Skin of body (tissue), 2 donors: ENCODE measurements around the gene IL23R. TPM values are rescaled to one million over a fixed set of nuclear protein-coding genes. Genes with fewer than 3 reads are reported as not detected.

Source experiments
- DNase-seq: peaks from one replicate; lab custom pipeline; 2025; lab: John Stamatoyannopoulos, UW
- total RNA-seq: library from RNA; depleted of rRNA; stranded (reverse); fragments of >200 nt; gene quantifications from one replicate; pipeline ENCODE4 v1.2.3, GENCODE V29; 2014

Gene IL23R
- total RNA-seq, 1 donor from 2014 or later: not detected

DNA sequence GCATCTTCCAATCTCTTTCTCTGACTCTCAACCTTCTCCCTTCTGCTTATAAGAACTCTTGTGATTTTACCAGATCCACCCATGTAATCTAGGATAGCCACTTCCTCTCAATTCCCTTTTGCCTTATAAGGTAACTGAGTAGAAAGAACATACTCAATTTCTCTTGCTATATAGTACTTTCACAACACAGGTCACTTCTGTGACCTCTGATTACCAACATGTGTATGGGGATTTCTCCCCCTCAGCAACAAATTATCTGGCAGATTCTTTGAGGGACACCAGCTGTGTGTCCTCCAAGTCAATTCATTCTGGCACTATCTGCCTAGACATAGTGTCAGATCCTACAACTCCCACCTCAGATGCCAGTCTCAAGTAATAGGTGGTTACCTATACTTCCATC, 62.5 kb downstream of the IL23R start:
- DNase-seq: no peak

DNA sequence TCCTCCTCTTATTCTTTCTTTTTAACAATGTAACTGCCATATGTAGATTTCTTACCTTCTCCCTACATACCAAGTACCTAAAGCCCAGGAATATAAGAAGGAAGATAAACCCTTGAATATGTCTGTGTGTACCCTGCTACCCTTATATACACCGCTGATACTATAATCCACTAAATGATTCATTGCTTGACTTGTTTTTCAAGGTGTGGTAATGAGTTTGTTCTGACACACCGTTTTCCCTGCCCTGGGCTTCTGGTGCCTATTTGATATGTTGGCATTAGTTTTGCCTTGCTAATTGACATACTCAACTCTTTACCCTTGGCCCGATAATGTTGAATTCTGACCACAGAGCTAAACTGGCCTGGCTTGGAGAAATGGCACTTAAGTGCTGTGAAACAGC, 64.3 kb downstream of the IL23R start:
- DNase-seq: no peak

- DNase-seq: no peak
Observed at GRCh38 chr1:67236277-67236676, 70.0 kb downstream of the IL23R start.

DNA sequence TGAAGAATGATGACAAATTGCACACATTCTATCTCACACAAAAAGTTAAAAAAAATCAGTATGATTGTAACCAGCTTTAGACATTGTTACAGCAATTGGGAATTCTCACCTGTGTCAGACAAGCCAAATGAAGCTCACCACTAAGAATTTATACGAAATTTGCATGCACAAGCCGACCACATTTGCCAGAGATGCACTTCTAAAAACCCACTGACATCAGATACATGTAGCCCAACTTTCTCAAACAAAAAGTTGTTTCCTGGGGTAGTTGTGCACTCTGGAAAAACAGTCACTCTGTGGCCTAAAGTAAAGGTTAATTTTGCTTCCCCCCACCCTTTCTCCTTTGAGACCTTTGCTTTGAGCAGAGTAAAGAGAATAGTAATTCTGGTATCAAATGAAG, 73.5 kb downstream of the IL23R start:
- DNase-seq: no peak

DNA sequence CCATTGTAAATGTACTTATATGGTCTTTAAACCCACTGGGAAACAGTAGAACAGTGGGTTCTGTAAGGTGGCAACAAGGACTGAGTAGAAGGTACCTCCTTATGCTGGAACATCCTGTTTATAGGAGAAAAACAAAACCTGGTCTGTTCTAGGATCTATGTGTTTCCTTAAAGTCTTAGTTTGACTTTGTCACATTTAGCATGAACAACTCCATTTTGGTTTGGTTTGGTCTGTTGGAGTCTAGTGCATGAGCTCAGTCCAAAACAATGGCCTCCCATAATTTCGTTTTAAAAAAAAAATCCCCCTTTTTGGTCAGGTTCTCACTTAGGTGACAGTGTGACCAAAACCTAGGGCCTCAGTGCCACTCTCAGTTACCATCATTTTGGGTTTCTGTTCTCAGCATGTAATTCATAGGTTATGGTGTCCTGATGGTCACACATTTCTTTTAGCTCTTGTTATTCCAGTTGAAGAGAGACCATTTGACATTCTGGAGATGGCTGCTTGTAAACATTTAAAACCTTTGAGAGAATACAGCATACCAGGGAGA, 75.0 kb downstream of the IL23R start:
- no peak for DNase-seq

- DNase-seq: no peak
Observed at GRCh38 chr1:67242016-67242415, 75.8 kb downstream of the IL23R start.

DNA sequence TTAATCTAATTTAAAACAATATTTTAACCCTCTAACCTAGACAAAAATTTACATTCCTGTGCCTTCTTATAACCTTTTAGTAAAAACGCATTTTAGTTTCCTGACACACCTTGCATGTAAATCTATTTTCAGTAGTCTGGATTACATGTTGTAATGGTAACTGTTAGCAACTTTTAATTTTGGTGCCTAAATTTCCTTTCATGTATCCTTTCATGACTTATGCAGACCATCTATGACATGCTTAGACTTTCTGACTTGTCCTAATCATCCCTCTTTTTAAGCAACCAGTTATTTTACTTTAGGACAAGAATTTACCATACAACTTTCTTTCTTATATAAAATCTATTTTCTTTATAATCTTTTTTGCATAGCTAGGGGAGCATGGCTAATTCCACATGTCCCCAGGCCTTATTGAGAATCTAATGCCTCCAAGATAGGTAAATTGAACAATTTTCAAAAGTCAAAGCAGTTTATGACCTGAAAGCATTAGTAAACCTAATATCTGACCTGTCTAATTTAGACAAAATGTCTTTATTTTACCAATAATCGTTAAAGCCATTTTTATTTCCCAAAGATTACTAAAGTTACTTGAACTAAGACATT, 83.9 kb downstream of the IL23R start:
- DNase-seq: no peak

GRCh38 chr1:67256291-67257172, 90.3 kb downstream of the IL23R start:
- DNase-seq: no peak

DNA sequence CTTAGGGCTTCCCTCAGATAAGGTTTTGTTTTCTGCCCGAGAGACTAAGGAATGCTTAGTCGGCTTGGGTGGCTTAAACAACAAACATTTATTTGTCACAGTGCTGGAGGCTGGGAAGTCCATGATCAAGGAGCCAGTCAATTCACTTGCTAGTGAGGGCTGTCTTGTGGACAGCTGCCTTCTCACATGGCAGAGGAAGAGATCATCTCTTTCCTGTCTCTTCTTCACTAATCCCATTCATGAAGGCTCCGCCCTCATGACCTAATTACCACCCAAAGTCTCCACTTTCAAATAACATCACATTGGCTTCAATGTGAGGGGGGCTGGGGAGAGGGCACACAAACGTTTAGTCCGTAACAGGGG, 90.9 kb downstream of the IL23R start:
- no peak for DNase-seq

DNA sequence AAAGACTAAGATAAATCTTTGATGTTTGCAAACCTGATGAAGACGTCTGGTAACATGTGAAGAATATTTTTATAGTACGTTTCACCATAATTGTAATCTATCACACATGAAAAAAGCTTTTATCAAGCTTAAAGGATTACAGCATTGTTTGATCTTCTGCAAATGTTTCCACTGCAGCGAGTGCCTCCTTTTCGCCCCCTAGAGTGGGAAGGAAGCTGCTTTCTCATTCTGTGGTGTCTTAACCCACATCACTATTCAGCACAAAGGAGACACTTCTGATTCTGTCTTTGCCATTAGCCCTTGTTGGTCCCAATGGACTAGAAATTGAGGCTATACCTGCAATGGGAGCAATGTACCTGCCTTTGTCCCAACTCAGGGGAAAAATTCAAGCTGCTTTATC, 95.4 kb downstream of the IL23R start:
- no peak for DNase-seq

DNA sequence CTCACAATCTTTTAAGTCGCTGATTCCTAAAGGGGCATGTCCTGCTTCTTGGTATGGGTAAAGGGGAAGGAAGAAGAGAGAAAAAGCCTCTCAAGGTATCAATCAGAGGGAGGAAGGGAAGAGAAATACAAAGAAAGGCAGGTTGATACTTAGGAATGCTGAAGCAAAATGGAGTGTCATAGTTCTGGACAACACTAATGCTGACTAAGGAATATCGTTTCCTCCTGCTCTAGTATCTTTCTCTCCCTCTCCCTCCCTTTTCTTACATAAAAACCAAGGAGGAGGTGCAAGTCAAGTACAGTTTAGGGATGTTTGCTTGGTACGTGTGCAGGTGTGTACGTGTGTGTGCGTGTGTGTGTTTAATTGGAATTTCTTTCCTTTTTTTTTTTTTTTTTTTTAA, 96.5 kb downstream of the IL23R start:
- no peak for DNase-seq

DNA sequence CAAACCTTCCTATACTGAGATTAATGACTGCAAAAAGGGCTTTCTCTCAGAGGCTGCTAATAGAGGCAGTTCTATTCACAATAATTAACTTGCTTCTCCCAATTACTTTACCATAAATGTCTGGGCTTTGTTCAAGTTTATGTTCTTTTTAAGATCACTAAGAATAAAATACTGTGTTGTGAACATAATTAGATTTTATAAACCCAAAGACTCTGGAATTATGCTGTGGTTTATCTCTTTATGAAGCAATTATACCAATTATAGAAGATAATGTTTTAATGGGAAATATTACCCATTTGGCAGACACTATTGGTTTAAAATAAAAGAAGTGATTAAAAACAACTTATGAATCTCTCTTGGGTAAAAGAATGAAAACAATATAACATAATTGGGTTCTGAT, 97.9 kb downstream of the IL23R start:
- DNase-seq: no peak

- no peak for DNase-seq
Observed at GRCh38 chr1:67264899-67265298, 98.6 kb downstream of the IL23R start.

DNA sequence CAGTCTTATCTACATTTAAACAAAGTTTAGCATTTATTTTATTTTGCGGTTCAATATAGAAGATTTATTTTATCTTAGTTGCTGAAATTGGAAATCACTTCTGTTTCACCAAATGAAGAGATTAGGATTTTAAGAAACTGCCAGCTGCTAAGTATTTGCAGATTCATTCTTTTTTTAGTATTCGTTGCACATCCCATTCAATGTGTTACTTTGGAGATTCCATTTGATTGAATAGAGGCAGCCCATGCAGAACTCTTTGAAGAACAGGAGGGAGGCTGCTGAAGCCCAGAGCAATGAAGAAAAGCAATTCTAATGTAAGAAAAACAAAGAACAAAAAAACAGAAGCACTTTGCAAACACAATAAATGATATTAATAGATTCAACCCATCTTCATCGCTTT, 102.8 kb downstream of the IL23R start:
- no peak for DNase-seq

DNA sequence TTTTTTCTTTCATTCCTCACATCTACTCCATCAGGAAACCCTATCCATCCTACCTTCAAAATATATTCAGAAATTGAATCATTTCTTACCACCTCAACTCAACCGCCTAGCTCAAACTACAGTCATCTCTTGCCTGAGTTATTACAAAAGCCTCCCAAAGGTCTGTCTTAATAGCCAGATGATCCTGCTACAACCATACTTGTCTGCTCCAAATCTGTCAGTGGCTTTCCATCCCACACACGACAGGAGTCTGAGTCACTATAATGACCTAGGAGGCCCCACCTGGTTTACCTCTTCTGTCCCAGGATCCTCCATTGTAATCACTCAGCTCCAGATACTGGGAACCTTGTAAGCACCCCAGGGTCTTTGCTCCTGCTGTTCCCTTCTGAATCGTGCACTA, 104.3 kb downstream of the IL23R start:
- DNase-seq: no peak

- no peak for DNase-seq
Observed at GRCh38 chr1:67273591-67273990, 107.3 kb downstream of the IL23R start.

DNA sequence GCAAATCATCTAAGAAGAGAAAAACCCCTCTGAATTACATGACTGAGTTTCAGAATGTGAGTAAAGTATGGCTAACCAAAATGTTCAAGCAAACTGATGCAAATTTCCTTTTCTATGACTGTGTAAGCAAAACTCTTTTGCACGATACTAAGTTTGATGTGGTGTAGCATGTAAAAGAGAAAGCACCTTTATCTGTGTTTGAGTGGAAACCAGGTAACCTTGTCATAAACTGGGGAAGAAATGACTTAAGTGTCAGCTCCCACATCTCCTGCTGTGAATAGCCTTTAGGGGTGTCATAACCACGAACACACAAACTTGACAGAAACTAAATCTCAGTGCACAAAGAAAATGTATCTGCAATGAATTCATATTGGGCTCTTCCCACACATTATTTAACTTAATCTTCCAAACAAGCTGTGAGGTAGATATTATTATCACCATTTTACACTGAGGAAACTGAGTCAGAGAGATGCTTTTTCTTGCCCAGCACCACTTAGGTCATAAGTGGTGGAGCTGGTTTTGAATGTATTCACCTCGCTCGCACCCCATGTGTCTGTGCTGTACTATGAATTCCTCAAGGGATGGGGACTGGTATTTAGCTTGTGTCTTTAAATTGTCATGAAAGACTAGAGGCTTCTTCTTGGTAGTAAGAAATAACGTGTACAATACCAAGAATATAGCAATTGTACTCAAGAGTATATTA, 108.5 kb downstream of the IL23R start:
- no peak for DNase-seq

DNA sequence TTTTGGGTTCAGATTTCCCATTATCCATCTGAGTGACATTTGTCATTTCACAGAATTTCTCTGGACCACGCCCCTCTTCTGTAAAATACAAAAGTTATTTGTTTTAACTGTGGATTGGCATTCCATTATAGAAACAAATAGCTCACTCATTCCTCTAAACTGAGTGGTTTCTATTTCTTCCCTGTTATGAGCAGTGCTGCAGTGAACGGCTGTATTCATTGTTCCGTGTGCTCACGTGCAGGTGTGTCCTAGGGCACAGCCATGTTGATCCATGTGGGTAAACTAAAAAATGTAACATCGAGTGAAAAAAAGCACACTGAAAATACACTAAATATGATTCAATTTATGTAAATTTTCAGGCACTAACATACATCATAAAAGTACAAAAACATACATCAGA, 114.4 kb downstream of the IL23R start:
- DNase-seq: no peak

- no peak for DNase-seq
Observed at GRCh38 chr1:67281244-67281643, 115.0 kb downstream of the IL23R start.

- DNase-seq: no peak
Observed at GRCh38 chr1:67285780-67286488, 119.7 kb downstream of the IL23R start.

- DNase-seq: no peak
Observed at GRCh38 chr1:67290236-67290635, 124.0 kb downstream of the IL23R start.
